GM13976 (cell line): ENCODE data around the gene YTHDF1.

Experiments used
- DNase-seq: peaks from one replicate; pipeline ENCODE4 v3.0.0; 2012; ENCODE audit warnings: low spot score
- in situ Hi-C: fragments of 300-500 bp; cut with MboI; formaldehyde crosslinking; loops from one replicate; pipeline ENCODE4 v1.12.0; 2022; ENCODE audit warnings: low sequenced_read_pairs, mixed read lengths, inconsistent platforms; ENCODE audit not compliant: unreplicated experiment
- TF ChIP-seq, protein P1 (sequence below): IDR thresholded peaks from 2 replicates; pipeline ENCODE4 v1.5.1; 2012; ENCODE audit warnings: borderline replicate concordance, mild to moderate bottlenecking; ENCODE audit not compliant: insufficient read depth; ENCODE audit errors: extremely low read depth, missing control alignments, control extremely low read depth

YTHDF1 gene

DNA sequence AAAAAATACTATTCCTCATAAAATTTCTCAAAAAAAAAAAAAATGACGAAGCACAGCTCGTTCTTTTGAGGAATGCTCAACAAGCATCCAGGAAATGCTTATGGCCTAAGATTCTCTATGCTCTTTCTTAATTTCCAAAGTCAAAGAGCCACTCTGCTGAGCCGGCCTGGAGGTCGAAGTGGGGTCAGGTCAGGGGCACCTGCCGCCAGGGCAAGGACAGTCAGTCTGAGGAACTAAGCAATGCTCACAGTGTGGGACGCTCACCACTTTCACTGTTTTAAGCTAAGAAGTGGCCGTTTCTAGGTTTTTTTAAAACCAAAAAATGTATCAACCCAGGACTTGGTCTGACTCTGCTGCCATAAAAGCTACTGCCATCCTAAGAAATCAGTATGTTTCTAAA lies 17.3 kb downstream of the YTHDF1 start:
- TF ChIP-seq, protein P1, sequence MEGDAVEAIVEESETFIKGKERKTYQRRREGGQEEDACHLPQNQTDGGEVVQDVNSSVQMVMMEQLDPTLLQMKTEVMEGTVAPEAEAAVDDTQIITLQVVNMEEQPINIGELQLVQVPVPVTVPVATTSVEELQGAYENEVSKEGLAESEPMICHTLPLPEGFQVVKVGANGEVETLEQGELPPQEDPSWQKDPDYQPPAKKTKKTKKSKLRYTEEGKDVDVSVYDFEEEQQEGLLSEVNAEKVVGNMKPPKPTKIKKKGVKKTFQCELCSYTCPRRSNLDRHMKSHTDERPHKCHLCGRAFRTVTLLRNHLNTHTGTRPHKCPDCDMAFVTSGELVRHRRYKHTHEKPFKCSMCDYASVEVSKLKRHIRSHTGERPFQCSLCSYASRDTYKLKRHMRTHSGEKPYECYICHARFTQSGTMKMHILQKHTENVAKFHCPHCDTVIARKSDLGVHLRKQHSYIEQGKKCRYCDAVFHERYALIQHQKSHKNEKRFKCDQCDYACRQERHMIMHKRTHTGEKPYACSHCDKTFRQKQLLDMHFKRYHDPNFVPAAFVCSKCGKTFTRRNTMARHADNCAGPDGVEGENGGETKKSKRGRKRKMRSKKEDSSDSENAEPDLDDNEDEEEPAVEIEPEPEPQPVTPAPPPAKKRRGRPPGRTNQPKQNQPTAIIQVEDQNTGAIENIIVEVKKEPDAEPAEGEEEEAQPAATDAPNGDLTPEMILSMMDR, result no peak
- DNase-seq, result no peak
- in situ Hi-C loops, result no loop called here

DNA sequence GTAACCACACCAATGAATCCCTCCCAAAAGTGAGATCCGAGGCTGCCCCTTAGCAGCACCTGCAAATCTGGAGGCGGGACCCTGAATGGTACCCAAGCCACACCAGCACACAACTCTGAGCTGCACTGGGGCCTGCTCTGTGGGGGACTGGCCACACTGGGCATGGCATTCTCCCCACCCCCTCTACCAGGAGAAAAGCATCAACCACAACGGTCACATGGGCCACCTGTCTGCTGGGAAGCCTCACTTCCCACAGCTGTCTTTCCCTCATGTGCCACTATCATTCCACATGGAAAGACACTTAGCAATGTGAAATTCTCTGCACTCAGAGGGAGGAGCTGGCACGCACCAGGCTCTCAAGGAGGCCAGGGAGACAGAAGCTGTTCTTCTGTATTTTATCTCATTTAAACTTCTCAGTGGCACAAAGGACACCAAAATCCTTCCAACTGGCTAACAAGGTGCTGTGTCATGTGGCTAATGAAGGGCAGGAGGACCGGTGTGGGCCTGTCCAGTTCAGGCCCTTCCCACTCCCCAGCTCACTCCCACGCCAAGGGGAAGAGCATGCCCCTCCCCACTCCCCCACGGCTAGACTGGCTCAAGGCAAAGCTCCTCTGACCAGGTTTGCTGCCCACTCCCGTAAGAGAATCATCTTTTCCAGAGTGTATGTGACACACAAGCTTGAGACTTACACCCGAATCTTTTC lies 19.0 kb downstream of the YTHDF1 start:
- no peak for DNase-seq
- TF ChIP-seq, protein P1, result no peak
- in situ Hi-C loops, result no loop called here

DNA sequence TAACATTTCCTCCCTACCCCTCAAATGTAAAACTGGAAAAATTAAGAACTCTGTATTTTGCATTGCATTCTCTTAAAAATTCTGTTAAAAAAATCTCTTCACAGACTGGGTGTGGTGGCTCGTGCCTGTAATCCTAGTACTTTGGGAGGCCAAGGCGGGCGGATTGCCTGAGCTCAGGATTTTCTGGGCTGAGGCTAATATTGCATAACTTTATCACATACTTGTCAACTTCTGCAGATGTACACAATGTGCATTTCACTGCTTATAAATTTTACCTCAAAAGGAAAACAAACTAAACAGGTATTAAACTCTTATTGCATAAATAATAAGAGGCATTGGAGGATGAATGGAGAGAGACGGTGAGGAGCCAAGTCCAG lies 21.1 kb downstream of the YTHDF1 start:
- in situ Hi-C loops, result no loop called here
- DNase-seq, result no peak
- TF ChIP-seq, protein P1, result no peak

DNA sequence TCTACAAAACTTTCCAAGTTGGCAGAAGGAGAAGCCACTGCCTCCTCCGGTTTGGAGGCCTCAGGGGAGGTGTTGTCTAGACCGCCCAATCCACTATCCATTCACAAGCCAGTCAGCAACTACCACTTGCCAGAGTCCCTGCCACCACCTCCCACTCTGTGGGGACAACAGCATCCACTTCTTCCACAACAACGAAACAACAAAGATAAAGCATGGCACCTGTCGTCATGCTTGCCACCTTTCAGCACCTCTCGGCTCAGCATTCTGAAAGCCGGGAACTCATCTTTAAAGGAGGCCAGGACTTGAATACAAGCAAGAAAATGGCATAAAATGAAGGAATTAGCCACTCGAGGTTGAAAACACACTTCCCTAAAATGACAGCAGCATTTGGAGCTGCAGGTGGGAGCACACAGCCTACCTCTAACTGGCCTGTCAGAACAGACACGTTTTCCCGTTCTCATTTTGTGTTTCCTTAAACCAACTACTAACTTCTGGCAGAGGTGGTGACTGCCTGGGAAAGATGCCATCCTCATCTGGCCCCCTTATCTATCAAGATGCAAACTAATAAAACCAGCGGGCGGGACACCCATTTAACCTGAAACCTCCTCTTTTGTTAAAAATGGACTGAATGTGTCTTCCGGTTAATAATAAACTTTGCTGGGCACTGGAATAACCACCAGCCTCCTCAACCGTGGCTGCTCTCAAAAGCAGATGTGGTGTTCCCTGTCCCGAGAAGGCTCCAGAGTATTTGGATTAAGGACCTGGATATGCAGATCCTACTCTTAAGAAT lies 21.7 kb downstream of the YTHDF1 start:
- in situ Hi-C loops, result no loop called here
- TF ChIP-seq, protein P1, result no peak
- no peak for DNase-seq

DNA sequence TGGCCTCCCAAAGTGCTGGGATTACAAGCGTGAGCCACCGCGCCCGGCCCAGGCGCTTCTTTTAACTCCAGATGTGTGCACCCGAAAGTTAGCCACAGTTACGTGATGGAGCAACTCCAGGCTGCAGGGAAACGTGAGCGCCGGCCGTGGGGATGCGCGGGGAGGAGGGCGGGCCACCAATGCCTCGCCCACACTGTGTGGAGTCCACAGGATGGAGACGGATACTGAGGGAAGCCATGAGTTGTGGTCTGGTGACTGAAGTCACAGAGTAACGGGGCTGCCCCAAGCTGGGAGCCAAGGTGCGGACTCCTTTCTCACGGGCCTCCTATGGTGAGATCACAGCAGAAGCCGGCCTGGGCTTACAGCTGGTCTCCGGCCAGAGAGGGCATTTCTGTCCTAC lies 23.2 kb downstream of the YTHDF1 start:
- DNase-seq, result no peak

DNA sequence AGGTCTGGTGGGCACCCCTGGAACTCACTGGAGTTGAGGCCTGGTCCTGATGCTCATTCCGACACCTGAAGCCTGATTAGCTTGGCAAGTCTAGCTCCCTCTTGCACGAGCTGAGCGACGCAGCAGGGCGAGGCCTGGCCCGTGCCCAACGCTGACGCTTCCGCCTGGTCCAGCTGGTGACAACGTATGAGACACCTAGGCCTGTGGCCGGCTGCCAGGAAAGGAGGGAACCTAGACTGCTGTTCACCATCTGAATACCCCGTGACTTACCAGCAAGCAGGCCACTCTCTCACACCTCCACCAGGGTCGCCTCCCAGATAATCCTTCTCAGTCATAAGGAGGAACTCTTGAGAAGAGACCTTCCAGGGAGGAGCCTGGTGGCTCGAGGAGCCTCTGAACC lies 24.5 kb downstream of the YTHDF1 start:
- TF ChIP-seq, protein P1, result no peak
- no peak for DNase-seq
- in situ Hi-C loops, result no loop called here

More for the DNA sequence above, 23.2 kb downstream of the YTHDF1 start:
- TF ChIP-seq, protein P1, result no peak
- in situ Hi-C loops, result no loop called here
